Glomerular visceral epithelial cell (primary cell): ENCODE data around the gene PODXL2.

Experiments used
- DNase-seq: peaks from one replicate; pipeline ENCODE4 v3.0.0-alpha.2; 2016; ENCODE audit errors: extremely low spot score

PODXL2 gene

DNA sequence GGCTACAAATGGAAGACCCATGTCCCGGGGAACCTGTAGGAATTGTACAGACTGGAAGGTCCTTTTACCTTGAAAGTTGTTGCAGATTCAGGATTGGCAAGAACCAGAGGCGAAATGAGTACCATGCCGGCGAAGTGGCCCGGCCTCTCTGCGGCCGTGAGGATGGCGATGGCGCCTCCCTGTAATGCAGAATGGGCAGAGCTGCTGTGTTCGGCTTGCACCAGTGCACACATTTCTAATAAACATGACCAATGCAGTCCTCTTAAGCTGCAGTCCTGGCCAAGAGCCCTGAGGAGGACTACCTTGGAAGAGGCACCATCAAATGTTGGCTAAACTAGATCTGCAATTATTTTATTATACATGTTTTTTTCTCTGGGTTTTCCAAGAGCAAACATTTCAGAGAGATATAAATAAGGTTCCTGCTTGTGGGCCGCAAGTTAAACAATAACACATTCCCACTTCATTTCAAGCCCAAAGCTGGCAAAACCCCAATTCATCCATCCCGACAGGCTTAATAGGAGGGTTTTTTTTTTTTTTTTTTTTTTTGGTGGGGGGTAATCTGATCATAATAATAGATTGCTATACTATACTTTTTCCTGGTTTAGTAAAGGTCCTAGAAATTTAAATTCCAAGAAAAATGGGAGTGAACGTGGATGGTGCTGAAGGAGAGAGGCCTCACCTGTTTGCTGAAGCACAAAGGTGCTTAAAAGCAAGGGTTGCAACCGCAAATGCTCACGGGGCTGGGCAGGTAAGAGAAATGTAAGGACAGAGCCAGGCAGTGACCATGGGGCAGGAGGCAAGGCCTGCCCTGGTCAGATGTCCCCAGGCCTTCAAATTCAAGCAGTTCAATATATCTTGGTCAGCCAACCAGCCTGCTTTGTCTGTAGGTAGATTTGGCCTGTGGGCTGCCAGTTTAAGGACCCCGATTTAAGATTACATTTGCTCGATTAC lies 92.3 kb downstream of the PODXL2 start:
- DNase-seq: no peak

DNA sequence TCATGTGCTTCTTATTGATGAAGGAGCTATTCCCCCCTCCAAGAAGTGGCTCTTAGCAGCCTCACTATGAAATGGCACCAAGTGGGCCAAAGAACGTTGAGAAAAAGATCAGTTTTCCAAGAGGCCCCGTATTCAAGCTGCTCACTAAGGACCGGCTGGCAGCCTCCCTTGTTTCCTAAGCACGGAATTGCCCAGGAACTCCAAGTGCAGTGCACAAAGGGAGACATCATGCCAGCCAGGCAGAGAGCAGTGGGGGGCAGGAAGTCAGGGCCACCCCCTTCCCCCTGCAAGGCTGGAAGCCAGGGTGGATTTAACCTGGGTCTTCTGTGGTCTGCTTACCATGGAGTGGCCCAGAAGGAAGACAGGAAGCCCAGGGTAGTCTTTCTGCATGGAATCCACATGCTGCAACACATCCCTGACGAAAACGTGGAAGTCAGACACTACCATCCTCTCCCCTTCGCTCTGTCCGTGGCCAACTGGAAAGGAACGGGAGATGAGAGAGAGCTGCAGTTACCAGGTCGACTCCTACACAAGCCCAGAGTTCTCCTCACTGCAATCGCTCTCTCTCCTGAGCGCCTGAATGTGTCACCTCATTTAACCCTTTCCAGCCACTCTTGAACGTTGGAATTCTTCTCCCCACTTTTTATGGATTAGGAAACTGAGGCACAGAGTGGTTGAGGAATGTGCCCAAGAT lies 93.3 kb downstream of the PODXL2 start:
- no peak for DNase-seq
